Measurements from ENCODE around the gene TNFAIP1. TPM values are rescaled to one million over a fixed set of nuclear protein-coding genes. Genes with fewer than 3 reads are reported as not detected.

Gene TNFAIP1
- total and polyA plus RNA-seq, 4 experiments from 2014 or later = 4.1 to 32.1 (median 21.2) TPM

GRCh38 chr17:28345419-28346198, 10.0 kb downstream of the TNFAIP1 start:
- Mint-ChIP-seq H3K27me3 (no peaks in the 10 kb centered on the region), H3K9me3 (no peaks in the 10 kb centered on the region), H3K36me3 (peaks cover 42 to 77% of the 10 kb centered on the region in 2 donors), H3K4me3 (no peak overlapping the region), H3K27ac (peak overlapping the region in 2 of 7 donors; percentile 8 to 32), H3K4me1 (no peaks in the 10 kb centered on the region)
- intact Hi-C loops (cut with micrococcal nuclease) = no loop called here
- no peaks in the 10 kb centered on the region for H3K9me3 ChIP-seq (ENCODE audit: control insufficient read depth in 1 of 2, low read length in 2 of 2)
- CTCF ChIA-PET (ENCODE audit: partially characterized antibody) = interaction anchor here (0.9 to 1.4 kb wide), 2 partner anchors 13 to 295 kb away, joined by 3 read pairs; no protein-coding TSS in a partner anchor
- peaks cover 77% of the 10 kb centered on the region for H3K36me3 ChIP-seq (ENCODE audit: insufficient read depth, low read length)
- no peaks in the 10 kb centered on the region for H3K4me1 ChIP-seq (ENCODE audit: insufficient read depth, low read length)
- DNase-seq = no peak
- no peak overlapping the region for H3K4me3 ChIP-seq (ENCODE audit: low read length in 2 of 2)
- H3K27ac ChIP-seq (ENCODE audit: low read depth, low read length) = no peak overlapping the region
- H3K27me3 ChIP-seq (ENCODE audit: insufficient read depth, low read length) = no peaks in the 10 kb centered on the region
- POLR2A ChIA-PET (ENCODE audit: partially characterized antibody) = interaction anchor here (3.8 kb wide), 2 partner anchors 10 to 12 kb away, joined by 17 to 21 read pairs; partner anchors contain the start of genes IFT20, POLDIP2 and TNFAIP1

DNA sequence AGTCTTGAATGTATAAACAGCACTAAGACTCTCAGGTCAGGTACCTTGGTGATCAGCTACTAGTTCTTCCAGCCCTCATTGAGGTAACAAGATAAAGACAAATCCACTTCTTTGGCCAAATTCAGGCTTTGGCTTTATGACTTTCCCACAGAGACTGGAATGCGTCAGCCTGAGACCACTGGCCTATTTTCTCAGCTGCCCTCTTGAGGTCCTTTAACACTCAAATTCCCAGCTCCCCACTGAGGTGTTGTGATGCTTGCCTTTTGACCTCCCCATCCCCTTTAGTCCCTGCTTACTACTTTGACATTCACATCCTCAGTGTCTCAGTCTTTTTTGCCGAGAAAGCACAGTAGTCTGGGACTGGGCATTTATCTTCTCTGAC, 10.6 kb downstream of the TNFAIP1 start:
- H3K4me1 ChIP-seq (ENCODE audit: insufficient read depth, low read length) = no peaks in the 10 kb centered on the region
- Mint-ChIP-seq H3K27me3 (no peaks in the 10 kb centered on the region), H3K27ac (peak overlapping the region in 2 of 7 donors; percentile 8 to 32), H3K36me3 (peaks cover 48 to 82% of the 10 kb centered on the region in 2 donors), H3K4me1 (no peaks in the 10 kb centered on the region), H3K4me3 (no peak overlapping the region), H3K9me3 (no peaks in the 10 kb centered on the region)
- no peak for DNase-seq
- ChIA-PET CTCF (ENCODE audit: partially characterized antibody) (interaction anchor here (1.4 kb wide), 1 partner anchor 13 kb away, joined by 3 read pairs; no protein-coding TSS in a partner anchor), POLR2A (ENCODE audit: partially characterized antibody) (interaction anchor here (3.8 kb wide), 2 partner anchors 11 kb away, joined by 17 to 21 read pairs; partner anchors contain the start of genes IFT20, POLDIP2 and TNFAIP1)
- peaks cover 76% of the 10 kb centered on the region for H3K36me3 ChIP-seq (ENCODE audit: insufficient read depth, low read length)
- no peaks in the 10 kb centered on the region for H3K9me3 ChIP-seq (ENCODE audit: control insufficient read depth in 1 of 2, low read length in 2 of 2)
- H3K4me3 ChIP-seq (ENCODE audit: low read length in 2 of 2) = no peak overlapping the region
- no peaks in the 10 kb centered on the region for H3K27me3 ChIP-seq (ENCODE audit: insufficient read depth, low read length)
- intact Hi-C loops (cut with micrococcal nuclease) = no loop called here
- no peak overlapping the region for H3K27ac ChIP-seq (ENCODE audit: low read depth, low read length)

DNA sequence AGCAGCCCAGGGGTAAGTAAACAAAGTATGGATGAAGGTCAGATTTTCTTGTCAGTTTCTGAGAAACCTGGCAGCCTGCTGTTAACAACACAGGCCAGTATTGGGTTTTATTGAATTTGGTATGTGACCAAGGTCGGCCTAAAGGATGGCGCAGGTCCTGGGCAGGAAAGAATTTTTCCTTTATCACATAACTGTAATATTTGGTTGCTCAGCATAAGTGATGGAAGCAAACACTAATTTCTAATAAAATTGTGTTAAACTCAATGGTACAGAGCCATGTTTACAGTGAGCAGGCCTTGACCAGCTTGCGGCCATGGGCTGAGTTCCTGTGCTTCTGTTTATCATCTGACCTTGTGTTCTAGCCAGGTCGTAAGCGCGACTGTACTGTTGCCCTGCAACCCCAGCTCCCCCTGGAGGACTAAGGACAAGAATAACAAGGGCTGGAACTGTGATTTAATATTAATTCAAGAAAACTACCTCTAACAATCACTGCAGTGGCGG, 11.2 kb downstream of the TNFAIP1 start:
- no peak for DNase-seq
- Mint-ChIP-seq H3K27me3 (no peaks in the 10 kb centered on the region), H3K36me3 (peaks cover 54 to 82% of the 10 kb centered on the region in 2 donors), H3K9me3 (no peaks in the 10 kb centered on the region), H3K4me3 (no peak overlapping the region), H3K4me1 (no peaks in the 10 kb centered on the region), H3K27ac (no peak overlapping the region)
- intact Hi-C loops (cut with micrococcal nuclease) = no loop called here
- Histone ChIP-seq H3K27me3 (ENCODE audit: insufficient read depth, low read length) (no peaks in the 10 kb centered on the region), H3K4me1 (ENCODE audit: insufficient read depth, low read length) (no peaks in the 10 kb centered on the region), H3K27ac (ENCODE audit: low read depth, low read length) (no peak overlapping the region), H3K36me3 (ENCODE audit: insufficient read depth, low read length) (peaks cover 76% of the 10 kb centered on the region), H3K9me3 (ENCODE audit: control insufficient read depth in 1 of 2, low read length in 2 of 2) (no peaks in the 10 kb centered on the region), H3K4me3 (ENCODE audit: low read length in 2 of 2) (no peak overlapping the region)
- ChIA-PET POLR2A (ENCODE audit: partially characterized antibody) (interaction anchor here (1.1 to 3.8 kb wide), 4 partner anchors 9 to 11 kb away, joined by 3 to 21 read pairs (median 10); partner anchors contain the start of genes IFT20, POLDIP2 and TNFAIP1), CTCF (ENCODE audit: partially characterized antibody) (interaction anchor here (1.2 to 1.4 kb wide), 2 partner anchors 9 to 14 kb away, joined by 3 read pairs; no protein-coding TSS in a partner anchor)

GRCh38 chr17:28347261-28347891, 11.8 kb downstream of the TNFAIP1 start:
- intact Hi-C loops (cut with micrococcal nuclease) = no loop called here
- H3K9me3 Mint-ChIP-seq = no peaks in the 10 kb centered on the region
- H3K27me3 Mint-ChIP-seq = no peaks in the 10 kb centered on the region
- POLR2A ChIA-PET (ENCODE audit: partially characterized antibody) = interaction anchor here (1.1 to 3.8 kb wide), 4 partner anchors 8 to 12 kb away, joined by 3 to 21 read pairs (median 10); partner anchors contain the start of genes IFT20, POLDIP2 and TNFAIP1
- H3K9me3 ChIP-seq (ENCODE audit: control insufficient read depth in 1 of 2, low read length in 2 of 2) = no peaks in the 10 kb centered on the region
- H3K4me1 Mint-ChIP-seq = no peaks in the 10 kb centered on the region
- H3K27ac ChIP-seq (ENCODE audit: low read depth, low read length) = no peak overlapping the region
- DNase-seq = no peak
- peaks cover 53 to 80% of the 10 kb centered on the region in 2 donors for H3K36me3 Mint-ChIP-seq
- CTCF ChIA-PET (ENCODE audit: partially characterized antibody) = interaction anchor here (1.0 to 1.2 kb wide), 2 partner anchors 9 to 37 kb away, joined by 3 to 4 read pairs; no protein-coding TSS in a partner anchor
- no peaks in the 10 kb centered on the region for H3K4me1 ChIP-seq (ENCODE audit: insufficient read depth, low read length)
- H3K4me3 Mint-ChIP-seq = no peak overlapping the region
- peak overlapping the region in 2 of 7 donors; percentile 29 to 48 for H3K27ac Mint-ChIP-seq
- no peak overlapping the region for H3K4me3 ChIP-seq (ENCODE audit: low read length in 2 of 2)
- peaks cover 74% of the 10 kb centered on the region for H3K36me3 ChIP-seq (ENCODE audit: insufficient read depth, low read length)
- no peaks in the 10 kb centered on the region for H3K27me3 ChIP-seq (ENCODE audit: insufficient read depth, low read length)

GRCh38 chr17:28348979-28349378, 13.4 kb downstream of the TNFAIP1 start:
- peaks cover 53 to 80% of the 10 kb centered on the region in 2 donors for H3K36me3 Mint-ChIP-seq
- H3K9me3 Mint-ChIP-seq = no peaks in the 10 kb centered on the region
- no peaks in the 10 kb centered on the region for H3K27me3 ChIP-seq (ENCODE audit: insufficient read depth, low read length)
- H3K27me3 Mint-ChIP-seq = no peaks in the 10 kb centered on the region
- H3K9me3 ChIP-seq (ENCODE audit: control insufficient read depth in 1 of 2, low read length in 2 of 2) = no peaks in the 10 kb centered on the region
- H3K4me1 ChIP-seq (ENCODE audit: insufficient read depth, low read length) = no peaks in the 10 kb centered on the region
- H3K4me1 Mint-ChIP-seq = no peaks in the 10 kb centered on the region
- ChIA-PET CTCF (ENCODE audit: partially characterized antibody) (interaction anchor here (0.9 kb wide), 1 partner anchor 543 kb away, joined by 3 read pairs; no protein-coding TSS in a partner anchor), POLR2A (ENCODE audit: partially characterized antibody) (no interaction called here)
- intact Hi-C loops (cut with micrococcal nuclease) = no loop called here
- no peak overlapping the region for H3K27ac ChIP-seq (ENCODE audit: low read depth, low read length)
- H3K27ac Mint-ChIP-seq = peak overlapping the region in 1 of 7 donors; percentile 46
- H3K36me3 ChIP-seq (ENCODE audit: insufficient read depth, low read length) = peaks cover 72% of the 10 kb centered on the region
- DNase-seq = no peak
- H3K4me3 ChIP-seq (ENCODE audit: low read length in 2 of 2) = no peak overlapping the region
- no peak overlapping the region for H3K4me3 Mint-ChIP-seq

DNA sequence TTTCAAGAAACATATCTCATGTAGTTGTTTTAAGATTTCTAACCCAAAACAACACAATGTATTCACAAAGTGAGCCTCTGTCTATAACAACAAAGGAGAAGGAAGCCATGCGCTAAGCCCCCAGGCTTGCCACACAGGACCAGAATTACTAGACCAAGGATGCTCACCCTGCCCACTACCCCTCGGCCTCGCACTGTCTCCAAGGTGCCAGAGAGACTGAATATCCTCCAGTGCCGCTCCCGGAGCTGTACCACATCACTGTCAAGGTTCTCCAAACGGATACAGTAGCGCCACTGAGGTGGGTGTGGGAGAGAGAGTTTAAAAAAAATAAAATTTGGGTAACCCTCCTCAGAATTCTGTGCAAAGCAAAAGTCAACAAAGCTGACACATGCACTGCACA, 14.7 kb downstream of the TNFAIP1 start:
- no peak overlapping the region for H3K4me3 ChIP-seq (ENCODE audit: low read length in 2 of 2)
- no peaks in the 10 kb centered on the region for H3K4me1 ChIP-seq (ENCODE audit: insufficient read depth, low read length)
- intact Hi-C loops (cut with micrococcal nuclease) = no loop called here
- DNase-seq = no peak
- peaks cover 69% of the 10 kb centered on the region for H3K36me3 ChIP-seq (ENCODE audit: insufficient read depth, low read length)
- Mint-ChIP-seq H3K9me3 (no peaks in the 10 kb centered on the region), H3K27me3 (no peaks in the 10 kb centered on the region), H3K36me3 (peaks cover 57 to 73% of the 10 kb centered on the region in 2 donors), H3K4me1 (peaks cover 0 to 7% (median 2%) of the 10 kb centered on the region in 4 donors), H3K27ac (no peak overlapping the region), H3K4me3 (no peak overlapping the region)
- POLR2A ChIA-PET (ENCODE audit: partially characterized antibody) = interaction anchor here (0.8 to 2.1 kb wide), 2 partner anchors 15 to 471 kb away, joined by 3 to 7 read pairs; partner anchors contain the start of genes IFT20 and TNFAIP1
- H3K27ac ChIP-seq (ENCODE audit: low read depth, low read length) = no peak overlapping the region
- H3K27me3 ChIP-seq (ENCODE audit: insufficient read depth, low read length) = no peaks in the 10 kb centered on the region
- no peaks in the 10 kb centered on the region for H3K9me3 ChIP-seq (ENCODE audit: control insufficient read depth in 1 of 2, low read length in 2 of 2)
- CTCF ChIA-PET (ENCODE audit: partially characterized antibody) = no interaction called here
